Lower leg skin (tissue), 3 donors: ENCODE data around the gene GPR141.

Experiments used
- POLR2A ChIP-seq, 2 donors: fragments of 450-650 bp; IDR thresholded peaks; one replicate each; pipeline ENCODE4 v1.6.1; 2016 to 2017; ENCODE audit warnings: antibody characterized with exemption in 2 of 2, mild to moderate bottlenecking in 1 of 2, moderate library complexity in 1 of 2
- TF ChIP-seq, protein P1 (sequence below), 3 donors: fragments of 450-650 bp; IDR thresholded peaks; one replicate each; pipeline ENCODE4 v1.5.1; 2016; ENCODE audit warnings: antibody characterized with exemption in 3 of 3, mild to moderate bottlenecking in 3 of 3, moderate library complexity in 2 of 3

DNA sequence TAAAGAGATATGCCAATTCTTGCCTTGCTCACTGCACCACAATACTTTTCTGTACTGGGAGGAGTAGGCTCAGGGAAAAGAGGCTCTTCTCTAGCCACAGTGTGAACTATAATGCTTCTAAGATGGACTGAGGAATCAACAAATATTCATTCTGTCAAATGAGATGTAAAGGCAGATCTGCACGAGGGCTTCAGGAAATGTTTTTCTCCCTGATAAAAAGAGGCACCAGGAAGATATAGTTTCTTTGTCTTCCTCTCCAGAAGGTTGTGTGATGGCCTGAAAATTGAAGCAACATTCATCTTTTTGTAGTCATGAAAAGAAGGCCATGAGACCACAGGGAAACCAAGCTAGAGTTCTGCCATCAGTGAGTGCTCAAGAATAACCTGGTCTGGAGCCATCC is 85.7 kb downstream of the GPR141 start:
- TF ChIP-seq, protein P1, sequence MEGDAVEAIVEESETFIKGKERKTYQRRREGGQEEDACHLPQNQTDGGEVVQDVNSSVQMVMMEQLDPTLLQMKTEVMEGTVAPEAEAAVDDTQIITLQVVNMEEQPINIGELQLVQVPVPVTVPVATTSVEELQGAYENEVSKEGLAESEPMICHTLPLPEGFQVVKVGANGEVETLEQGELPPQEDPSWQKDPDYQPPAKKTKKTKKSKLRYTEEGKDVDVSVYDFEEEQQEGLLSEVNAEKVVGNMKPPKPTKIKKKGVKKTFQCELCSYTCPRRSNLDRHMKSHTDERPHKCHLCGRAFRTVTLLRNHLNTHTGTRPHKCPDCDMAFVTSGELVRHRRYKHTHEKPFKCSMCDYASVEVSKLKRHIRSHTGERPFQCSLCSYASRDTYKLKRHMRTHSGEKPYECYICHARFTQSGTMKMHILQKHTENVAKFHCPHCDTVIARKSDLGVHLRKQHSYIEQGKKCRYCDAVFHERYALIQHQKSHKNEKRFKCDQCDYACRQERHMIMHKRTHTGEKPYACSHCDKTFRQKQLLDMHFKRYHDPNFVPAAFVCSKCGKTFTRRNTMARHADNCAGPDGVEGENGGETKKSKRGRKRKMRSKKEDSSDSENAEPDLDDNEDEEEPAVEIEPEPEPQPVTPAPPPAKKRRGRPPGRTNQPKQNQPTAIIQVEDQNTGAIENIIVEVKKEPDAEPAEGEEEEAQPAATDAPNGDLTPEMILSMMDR (IDR thresholded peaks at IDR 0.05): no peak
- no peak for TF ChIP-seq POLR2A (IDR thresholded peaks at IDR 0.05)
